T-helper 2 cell treated with Interferon-gamma antibody and Interleukin-4, amounts not matched to agents 5 μg/mL and 100 μg/mL, for 36 hours (primary cell): ENCODE results near the gene CPSF6.
"Not testable (repeated sequence)": the region's sequence is repeated elsewhere in the genome, so short reads cannot be mapped to it uniquely, and the experiment has no call there.

Experiments
- DNase-seq: peaks from one replicate; pipeline ENCODE4 v3.0.0; 2021; ENCODE audit warnings: low spot score
- H3K27ac Mint-ChIP-seq: one replicate; pipeline ENCODE4 v1.8.0; 2021; ENCODE audit warnings: mild to moderate bottlenecking, mixed read lengths
- H3K27me3 Mint-ChIP-seq: one replicate; pipeline ENCODE4 v1.8.0; 2021; ENCODE audit warnings: low read depth, mixed read lengths
- H3K36me3 Mint-ChIP-seq: one replicate; pipeline ENCODE4 v1.8.0; 2021; ENCODE audit warnings: low read depth, mixed read lengths
- H3K4me1 Mint-ChIP-seq: one replicate; pipeline ENCODE4 v1.8.0; 2021; ENCODE audit warnings: low read depth, mixed read lengths
- H3K4me3 Mint-ChIP-seq: one replicate; pipeline ENCODE4 v1.8.0; 2022; ENCODE audit warnings: mild to moderate bottlenecking, moderate library complexity, mixed read lengths
- H3K9me3 Mint-ChIP-seq: one replicate; pipeline ENCODE4 v1.8.0; 2021; ENCODE audit warnings: mixed read lengths

The CPSF6 gene

DNA sequence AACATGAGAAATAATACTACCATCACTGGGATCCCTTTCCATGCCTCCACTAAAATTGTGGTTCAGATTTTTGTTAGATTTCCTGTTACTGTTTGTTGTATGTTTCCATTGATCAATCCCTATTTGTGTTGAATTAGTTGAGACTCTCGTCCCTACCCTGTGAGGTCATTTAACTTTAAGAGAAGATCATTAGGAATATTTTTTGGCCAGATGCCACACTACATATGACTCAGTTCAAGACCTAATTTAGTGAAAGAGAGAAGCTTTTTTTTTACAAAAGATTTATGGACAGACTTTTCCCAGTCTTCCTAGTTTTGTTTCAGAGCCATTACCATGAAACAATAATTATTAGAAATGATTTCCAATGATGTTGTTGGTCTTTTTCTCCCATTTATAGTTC is 35.5 kb downstream of the CPSF6 start:
- Mint-ChIP-seq H3K27ac (peak overlapping the region; percentile 12), H3K36me3 (peaks cover 17% of the 10 kb centered on the region), H3K4me1 (peaks cover 26% of the 10 kb centered on the region), H3K9me3 (no peaks in the 10 kb centered on the region), H3K27me3 (no peaks in the 10 kb centered on the region), H3K4me3 (no peak overlapping the region)
- DNase-seq = no peak

DNA sequence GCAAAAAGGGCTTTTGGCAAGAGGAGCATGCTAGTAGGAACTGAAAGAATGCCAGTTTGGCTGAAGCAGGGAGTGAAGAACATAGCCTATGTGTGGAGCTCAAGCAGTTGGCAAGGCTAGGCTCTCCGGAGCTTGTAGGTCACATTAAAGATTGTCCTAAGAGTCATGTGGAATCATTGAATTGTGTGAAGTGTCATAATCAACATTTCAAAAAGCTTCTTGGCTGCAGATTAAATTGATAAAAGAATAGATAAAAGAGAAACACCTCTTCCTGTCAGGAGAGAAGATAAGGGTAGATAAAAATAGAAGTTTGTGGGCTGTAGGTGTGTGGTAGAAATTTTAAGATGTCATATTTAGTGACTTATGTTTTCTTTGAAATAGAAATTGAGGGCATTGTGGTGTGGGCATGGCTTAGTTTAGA is 36.1 kb downstream of the CPSF6 start:
- H3K4me3 Mint-ChIP-seq = peak overlapping the region; percentile 59

DNA sequence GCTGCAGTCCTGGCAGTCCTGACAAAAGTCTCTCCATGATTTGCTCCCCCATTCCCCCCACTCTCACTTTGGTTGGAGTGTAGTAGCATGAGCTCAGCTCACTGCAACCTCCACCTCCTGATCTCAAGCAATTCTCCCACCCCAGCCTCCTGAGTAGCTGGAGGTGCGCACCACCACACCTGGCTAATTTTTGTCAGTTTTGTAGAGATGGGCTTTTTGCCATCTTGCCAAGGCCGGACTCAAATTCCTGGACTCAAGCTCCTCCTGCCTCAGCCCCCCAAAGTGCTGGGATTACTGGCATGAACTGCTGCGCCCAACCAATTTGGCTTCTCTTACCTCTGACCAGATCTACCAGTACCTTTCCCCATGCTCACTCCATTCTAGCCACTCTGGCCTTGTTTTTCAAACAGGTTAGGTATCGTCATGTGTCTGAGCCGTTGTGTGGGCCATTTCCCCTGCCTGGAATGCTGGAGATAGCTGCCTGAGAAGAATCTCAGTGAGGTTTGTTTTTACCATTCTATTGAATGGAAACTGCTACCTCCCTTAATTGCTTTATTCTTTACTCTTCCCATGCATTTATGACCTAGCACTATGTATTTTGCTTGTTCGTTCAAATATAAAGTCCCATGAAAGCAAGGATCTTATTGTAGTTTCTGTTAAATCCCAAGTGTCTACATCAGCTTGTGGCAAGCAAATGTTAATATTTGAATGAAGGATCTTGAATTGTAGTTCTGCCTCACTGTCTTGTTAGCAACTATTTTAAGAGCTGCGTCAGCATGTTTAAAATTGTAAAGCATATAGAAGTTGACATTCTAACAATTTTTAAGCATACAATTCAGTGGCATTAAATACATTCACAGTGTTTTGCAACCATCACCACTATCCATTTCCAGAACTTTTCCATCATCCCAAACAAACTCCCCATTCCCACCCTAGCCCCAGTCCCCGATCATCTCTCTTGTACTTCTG is 39.7 kb downstream of the CPSF6 start:
- Mint-ChIP-seq H3K9me3 (no peaks in the 10 kb centered on the region), H3K4me1 (peaks cover 25% of the 10 kb centered on the region), H3K4me3 (no peak overlapping the region), H3K27ac (no peak overlapping the region), H3K27me3 (peaks cover 10% of the 10 kb centered on the region), H3K36me3 (peaks cover 4% of the 10 kb centered on the region)
- no peak for DNase-seq

More for the DNA sequence above, 36.1 kb downstream of the CPSF6 start:
- Mint-ChIP-seq H3K27me3 (no peaks in the 10 kb centered on the region), H3K27ac (peak overlapping the region; percentile 47), H3K9me3 (no peaks in the 10 kb centered on the region), H3K36me3 (peaks cover 16% of the 10 kb centered on the region), H3K4me1 (peaks cover 26% of the 10 kb centered on the region)
- DNase-seq = no peak

DNA sequence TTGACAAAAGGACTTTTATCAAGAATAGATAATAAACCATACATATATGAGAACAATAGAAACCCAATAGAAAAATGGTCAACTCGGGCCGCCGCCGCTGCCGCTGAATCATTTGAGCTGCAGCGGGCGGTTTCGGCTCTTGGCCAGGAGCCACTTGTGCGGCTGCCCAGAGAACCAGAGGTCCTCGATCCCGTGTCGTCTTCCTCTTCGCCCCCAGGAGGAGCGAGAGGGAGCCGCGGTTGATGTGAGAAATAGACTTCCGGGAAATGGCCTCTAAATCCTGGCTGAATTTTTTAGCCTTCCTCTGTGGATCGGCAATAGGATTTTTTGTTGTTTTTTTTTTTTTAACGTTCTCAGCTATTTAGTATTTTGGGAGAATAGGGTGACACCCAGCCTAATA is 44.8 kb downstream of the CPSF6 start:
- DNase-seq = no peak
- no peaks in the 10 kb centered on the region for H3K9me3 Mint-ChIP-seq

DNA sequence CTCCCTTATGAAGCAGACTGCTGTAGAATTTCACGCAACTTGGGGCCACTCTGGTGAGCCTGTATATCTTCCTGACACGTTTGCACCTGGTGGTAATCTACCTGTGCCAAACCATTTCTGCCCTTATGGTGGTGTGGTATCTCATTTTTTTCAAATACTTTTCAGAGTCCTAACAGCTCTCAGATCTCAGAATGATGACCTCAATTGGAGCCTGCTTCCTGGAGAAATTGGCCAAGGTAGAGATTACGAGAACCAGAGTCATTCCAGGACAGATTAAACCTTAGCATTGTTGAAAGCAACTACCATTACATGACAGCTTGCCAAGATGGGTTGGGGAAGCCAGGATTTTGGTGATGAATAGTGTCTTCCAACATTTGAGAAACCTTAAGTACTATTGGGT is 48.2 kb downstream of the CPSF6 start:
- Mint-ChIP-seq H3K4me3 (no peak overlapping the region), H3K36me3 (no peaks in the 10 kb centered on the region), H3K27ac (no peak overlapping the region), H3K27me3 (peaks cover 43% of the 10 kb centered on the region), H3K9me3 (no peaks in the 10 kb centered on the region), H3K4me1 (peaks cover 17% of the 10 kb centered on the region)
- DNase-seq = no peak

More for the DNA sequence above, 44.8 kb downstream of the CPSF6 start:
- Mint-ChIP-seq H3K27me3 (peaks cover 26% of the 10 kb centered on the region), H3K36me3 (no peaks in the 10 kb centered on the region), H3K4me1 (peaks cover 15% of the 10 kb centered on the region), H3K4me3 (peak overlapping the region; percentile 21), H3K27ac (no peak overlapping the region)

DNA sequence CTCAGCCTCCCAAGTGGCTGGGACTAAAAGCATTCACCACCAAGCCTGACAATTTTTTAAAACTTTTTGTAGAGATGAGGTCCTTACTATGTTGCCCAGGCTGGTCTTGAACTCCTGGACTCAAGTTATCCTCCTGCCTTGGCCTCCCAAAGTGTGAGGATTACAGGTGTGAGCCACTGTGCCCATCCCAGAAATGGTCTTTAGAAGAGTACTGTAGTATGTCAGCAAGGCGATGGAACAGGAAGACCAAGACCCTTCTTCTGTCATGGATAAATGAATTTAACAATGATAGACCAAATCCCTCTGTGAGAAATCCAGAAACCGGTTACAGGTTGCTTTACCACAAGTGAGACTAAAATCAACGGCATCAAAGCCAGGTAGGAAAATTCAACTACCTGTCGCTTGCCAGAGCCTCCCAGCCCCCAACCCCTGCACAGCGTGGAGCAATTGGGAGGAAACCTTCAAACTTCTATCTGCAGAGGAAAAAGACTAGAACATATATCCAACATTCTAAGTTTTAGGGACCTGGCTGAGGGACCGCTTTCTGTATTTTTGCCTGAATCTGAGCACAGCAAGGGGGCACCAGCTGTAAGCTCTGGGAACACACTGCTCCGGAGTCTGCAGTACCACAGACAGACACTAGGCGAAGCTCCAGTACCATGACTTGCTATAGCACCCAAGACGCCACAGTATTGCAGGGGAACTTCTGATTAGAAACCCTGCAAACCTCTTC is 51.3 kb downstream of the CPSF6 start:
- Mint-ChIP-seq H3K9me3 (no peaks in the 10 kb centered on the region), H3K36me3 (no peaks in the 10 kb centered on the region), H3K4me1 (peaks cover 6% of the 10 kb centered on the region), H3K27me3 (peaks cover 45% of the 10 kb centered on the region), H3K4me3 (no peak overlapping the region), H3K27ac (no peak overlapping the region)
- peak; percentile 59 for DNase-seq

DNA sequence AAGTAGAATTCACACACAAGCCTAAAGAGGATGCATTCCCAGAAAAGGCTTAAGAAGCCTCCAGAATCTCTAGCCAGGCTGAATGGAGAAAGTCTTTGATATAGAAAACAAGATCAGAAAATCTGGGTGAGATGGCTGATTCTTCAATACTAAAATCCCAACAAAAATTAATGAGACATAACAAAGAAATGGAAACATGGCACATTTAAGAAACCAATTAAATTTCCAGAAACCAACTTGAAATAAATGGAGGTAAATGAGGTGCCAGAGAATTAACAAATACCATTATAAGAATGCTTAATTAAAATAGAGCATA is 51.9 kb downstream of the CPSF6 start:
- Mint-ChIP-seq H3K4me3 (no peak overlapping the region), H3K4me1 (peaks cover 6% of the 10 kb centered on the region), H3K9me3 (no peaks in the 10 kb centered on the region), H3K27ac (no peak overlapping the region), H3K36me3 (no peaks in the 10 kb centered on the region), H3K27me3 (peaks cover 46% of the 10 kb centered on the region)
- DNase-seq = no peak

DNA sequence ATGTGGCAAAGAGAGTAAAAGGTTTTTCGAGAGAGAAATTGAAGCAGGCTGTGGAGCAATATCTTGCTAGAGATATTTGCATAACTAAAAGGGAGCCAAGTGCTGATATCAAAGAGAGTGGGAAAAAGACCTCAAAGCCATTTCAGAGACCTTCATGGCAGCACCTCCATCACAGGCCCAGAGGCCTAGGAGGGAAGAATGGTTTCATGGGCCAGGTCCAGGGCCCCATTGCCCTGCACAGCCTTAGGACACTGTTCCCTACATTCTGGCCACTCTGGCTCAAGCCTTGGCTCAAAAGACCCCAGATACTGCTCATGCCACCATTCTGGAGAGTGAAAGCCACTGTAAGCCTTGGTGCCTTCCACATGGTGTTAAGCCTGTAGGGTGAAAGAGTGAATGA is 58.8 kb downstream of the CPSF6 start:
- Mint-ChIP-seq H3K27me3 (peaks cover 30% of the 10 kb centered on the region), H3K27ac (no peak overlapping the region), H3K9me3 (no peaks in the 10 kb centered on the region), H3K4me1 (no peaks in the 10 kb centered on the region), H3K36me3 (no peaks in the 10 kb centered on the region), H3K4me3 (no peak overlapping the region)
- no peak for DNase-seq

DNA sequence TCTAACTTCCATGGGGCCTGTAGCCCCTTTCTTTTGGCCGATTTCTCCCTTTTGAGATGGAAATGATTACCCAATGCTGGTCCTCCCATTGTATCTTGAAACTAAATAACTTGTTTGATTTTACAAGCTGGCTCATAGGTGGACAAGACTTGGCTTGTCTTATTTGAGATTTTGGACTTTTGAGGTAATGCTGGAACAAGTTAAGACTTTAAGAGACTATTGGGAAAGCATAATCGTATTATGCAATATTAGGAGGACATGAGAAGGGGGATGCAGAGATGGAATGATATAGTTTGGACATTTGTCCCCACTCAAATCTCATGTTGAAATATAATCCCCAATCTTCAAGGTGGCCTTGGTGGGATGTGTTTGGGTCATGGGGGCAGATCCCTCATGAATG is 59.6 kb downstream of the CPSF6 start:
- H3K36me3 Mint-ChIP-seq = no peaks in the 10 kb centered on the region
- DNase-seq = no peak
- no peak overlapping the region for H3K27ac Mint-ChIP-seq
- H3K27me3 Mint-ChIP-seq = peaks cover 26% of the 10 kb centered on the region
- H3K9me3 Mint-ChIP-seq = peaks cover 5% of the 10 kb centered on the region
- H3K4me3 Mint-ChIP-seq = no peak overlapping the region
- H3K4me1 Mint-ChIP-seq = no peaks in the 10 kb centered on the region

DNA sequence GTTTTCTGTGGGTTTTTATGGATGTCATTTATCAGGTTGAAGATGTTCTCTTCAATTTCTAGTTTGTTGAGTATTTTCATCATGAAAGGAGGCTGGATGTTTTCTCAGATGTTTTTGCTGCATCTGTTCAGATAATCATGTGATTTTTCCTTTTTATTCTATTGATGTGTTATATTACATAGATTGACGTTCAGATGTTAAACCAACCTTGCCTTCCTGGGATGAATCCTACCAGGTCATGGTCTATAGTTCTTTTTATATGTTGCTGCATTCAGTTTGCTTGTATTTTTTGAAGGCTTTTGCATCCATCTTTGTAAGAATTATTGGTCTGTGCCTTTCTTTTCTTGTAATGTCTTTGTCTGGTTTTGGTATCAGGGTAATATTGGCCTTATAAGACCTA is 64.9 kb downstream of the CPSF6 start:
- DNase-seq = no peak
- Mint-ChIP-seq H3K27me3 (peaks cover 17% of the 10 kb centered on the region), H3K4me1 (no peaks in the 10 kb centered on the region), H3K4me3 (no peak overlapping the region), H3K9me3 (peaks cover 22% of the 10 kb centered on the region), H3K27ac (no peak overlapping the region), H3K36me3 (peaks cover 3% of the 10 kb centered on the region)

DNA sequence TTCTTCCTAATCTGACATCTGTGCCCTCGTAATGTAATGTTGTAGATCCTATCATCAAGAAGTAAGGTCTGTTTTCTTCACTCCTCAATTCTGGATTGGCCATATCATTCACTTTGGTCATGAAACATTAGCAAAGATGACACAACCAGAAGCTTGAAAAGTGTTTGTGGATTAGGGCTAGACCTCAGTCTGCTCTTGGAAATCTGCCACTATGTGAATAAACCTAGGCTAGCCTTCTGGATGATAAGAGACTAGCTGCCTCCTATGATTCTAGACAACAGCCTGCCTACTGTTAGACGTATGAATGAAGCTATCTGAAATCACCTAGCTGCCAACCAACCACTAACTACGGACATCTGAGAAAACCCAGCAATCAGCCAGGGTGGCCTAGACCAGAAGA is 70.1 kb downstream of the CPSF6 start:
- no peak for DNase-seq
- peaks cover 8% of the 10 kb centered on the region for H3K27me3 Mint-ChIP-seq
- peaks cover 12% of the 10 kb centered on the region for H3K9me3 Mint-ChIP-seq
- H3K36me3 Mint-ChIP-seq = peaks cover 3% of the 10 kb centered on the region
- no peak overlapping the region for H3K27ac Mint-ChIP-seq
- no peaks in the 10 kb centered on the region for H3K4me1 Mint-ChIP-seq
- no peak overlapping the region for H3K4me3 Mint-ChIP-seq

DNA sequence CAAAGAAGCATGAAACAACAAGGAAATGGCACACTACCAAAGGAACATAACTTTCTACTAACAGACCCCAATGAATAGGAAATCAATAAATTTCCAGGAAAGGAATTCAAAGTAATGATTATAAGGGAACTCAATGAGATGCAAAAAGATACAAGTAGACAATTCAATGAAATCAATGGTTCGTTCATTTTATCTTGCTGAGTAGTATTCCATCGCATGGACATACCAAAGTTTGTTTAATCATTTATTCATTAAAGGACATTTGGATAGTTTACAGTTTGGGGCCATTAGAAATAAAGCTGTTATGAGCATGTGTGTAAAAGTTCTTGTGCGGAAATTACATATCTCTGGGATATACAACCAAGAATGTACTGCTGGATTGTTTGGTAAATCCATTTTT is 73.8 kb downstream of the CPSF6 start:
- no peaks in the 10 kb centered on the region for H3K36me3 Mint-ChIP-seq

DNA sequence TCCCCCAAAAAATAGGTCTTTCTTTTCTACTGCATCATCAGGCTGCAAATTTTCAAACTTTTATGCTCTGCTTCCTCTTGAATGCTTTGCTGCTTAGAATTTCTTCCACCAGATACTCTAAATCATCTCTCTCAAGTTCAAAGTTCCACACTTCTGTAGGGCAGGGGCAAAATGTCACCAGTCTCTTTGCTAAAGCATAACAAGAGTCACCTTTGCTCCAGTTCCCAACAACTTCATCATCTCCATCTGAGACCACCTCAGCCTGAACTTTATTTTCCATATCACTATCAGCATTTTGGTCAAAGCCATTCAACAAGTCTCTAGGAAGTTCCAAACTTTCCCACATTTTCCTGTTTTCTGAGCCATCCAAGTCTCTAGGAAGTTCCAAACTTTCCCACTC is 77.4 kb downstream of the CPSF6 start:
- H3K4me3 Mint-ChIP-seq, H3K27ac Mint-ChIP-seq: not testable (repeated sequence)
- peaks cover 15% of the 10 kb centered on the region for H3K27me3 Mint-ChIP-seq

More for the DNA sequence above, 73.8 kb downstream of the CPSF6 start:
- Mint-ChIP-seq H3K4me1 (no peaks in the 10 kb centered on the region), H3K9me3 (peaks cover under 1% of the 10 kb centered on the region), H3K4me3 (no peak overlapping the region), H3K27ac (no peak overlapping the region), H3K27me3 (peaks cover 8% of the 10 kb centered on the region)
- DNase-seq = no peak

DNA sequence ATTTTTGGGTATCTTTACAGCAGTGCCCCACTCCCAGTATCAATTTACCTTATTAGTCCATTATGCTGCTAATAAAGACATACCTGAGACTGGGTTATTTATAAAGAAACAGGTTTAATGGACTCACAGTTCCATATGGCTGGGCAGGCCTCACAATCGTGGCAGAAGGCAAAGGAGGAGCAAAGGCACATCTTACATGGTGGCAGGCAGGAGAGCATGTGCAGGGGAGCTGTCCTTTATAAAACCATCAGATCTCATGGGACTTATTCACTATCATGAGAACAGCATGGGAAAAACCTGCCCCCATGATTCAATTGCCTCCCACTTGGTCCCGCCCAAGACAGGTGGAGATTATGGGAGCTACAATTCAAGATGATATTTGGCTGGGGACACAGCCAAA is 77.9 kb downstream of the CPSF6 start:
- not testable (repeated sequence) for H3K36me3 Mint-ChIP-seq, DNase-seq, H3K4me3 Mint-ChIP-seq, H3K27ac Mint-ChIP-seq, H3K4me1 Mint-ChIP-seq
- H3K27me3 Mint-ChIP-seq = peaks cover 15% of the 10 kb centered on the region
- peaks cover 10% of the 10 kb centered on the region for H3K9me3 Mint-ChIP-seq

More for the DNA sequence above, 77.4 kb downstream of the CPSF6 start:
- peaks cover 10% of the 10 kb centered on the region for H3K9me3 Mint-ChIP-seq
- not testable (repeated sequence) for DNase-seq, H3K4me1 Mint-ChIP-seq, H3K36me3 Mint-ChIP-seq
